ENCODE measurements around the gene DHRSX. TPM values are rescaled to one million over a fixed set of nuclear protein-coding genes. Genes with fewer than 3 reads are reported as not detected.

Gene DHRSX
- total and polyA plus RNA-seq, 3 donors from 2014 or later: 15.3 to 31.3 (median 29.2) TPM

DNA sequence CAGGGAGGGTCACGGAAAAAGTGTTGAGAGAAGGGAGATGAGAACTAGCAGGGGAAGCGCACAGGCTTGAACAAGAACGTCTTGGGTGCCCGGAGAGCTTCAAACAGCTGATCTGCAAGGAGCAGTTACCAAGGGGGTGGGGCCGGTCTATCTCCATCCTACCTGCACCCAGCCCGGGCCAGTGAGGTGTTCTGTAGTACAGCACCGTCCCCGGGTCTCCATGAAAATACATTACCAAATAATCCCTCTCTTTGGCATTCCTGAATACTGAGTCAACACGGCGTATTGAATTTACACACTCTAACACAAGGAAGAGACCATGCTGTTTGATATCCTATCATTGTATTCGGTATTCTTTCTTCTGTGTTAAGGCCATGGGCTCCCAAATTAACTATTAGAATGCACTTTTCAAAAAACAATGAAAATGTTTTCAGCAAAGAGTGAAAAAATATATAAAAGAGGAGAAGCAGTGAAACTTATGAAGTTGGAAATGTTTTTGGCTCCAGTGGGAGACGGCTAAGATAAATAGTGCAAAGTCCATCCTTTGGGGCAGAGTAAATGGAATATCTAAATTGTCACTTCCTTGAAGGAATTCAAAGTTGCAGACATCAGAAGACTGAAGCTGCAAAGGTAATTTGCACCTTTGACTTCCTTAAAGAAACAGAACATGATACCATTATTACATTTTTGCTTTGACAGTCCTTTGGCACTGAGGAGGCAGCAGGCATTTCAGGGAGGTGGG is 90.3 kb downstream of the DHRSX start:
- Histone ChIP-seq H3K4me1 (no peaks in the 10 kb centered on the region), H3K9me3 (no peaks in the 10 kb centered on the region), H3K27me3 (no peaks in the 10 kb centered on the region), H3K27ac (no peak overlapping the region), H3K36me3 (ENCODE audit: low read depth, missing control alignments) (no peaks in the 10 kb centered on the region), H3K4me3 (no peak overlapping the region)
- intact Hi-C loops (cut with DNase I; ENCODE audit: low total_unique reads): no loop called here
- 88 to 92% methylated on average over 12 of the region's 12 CpGs for WGBS, 2 donors
- TF ChIP-seq, protein P1, sequence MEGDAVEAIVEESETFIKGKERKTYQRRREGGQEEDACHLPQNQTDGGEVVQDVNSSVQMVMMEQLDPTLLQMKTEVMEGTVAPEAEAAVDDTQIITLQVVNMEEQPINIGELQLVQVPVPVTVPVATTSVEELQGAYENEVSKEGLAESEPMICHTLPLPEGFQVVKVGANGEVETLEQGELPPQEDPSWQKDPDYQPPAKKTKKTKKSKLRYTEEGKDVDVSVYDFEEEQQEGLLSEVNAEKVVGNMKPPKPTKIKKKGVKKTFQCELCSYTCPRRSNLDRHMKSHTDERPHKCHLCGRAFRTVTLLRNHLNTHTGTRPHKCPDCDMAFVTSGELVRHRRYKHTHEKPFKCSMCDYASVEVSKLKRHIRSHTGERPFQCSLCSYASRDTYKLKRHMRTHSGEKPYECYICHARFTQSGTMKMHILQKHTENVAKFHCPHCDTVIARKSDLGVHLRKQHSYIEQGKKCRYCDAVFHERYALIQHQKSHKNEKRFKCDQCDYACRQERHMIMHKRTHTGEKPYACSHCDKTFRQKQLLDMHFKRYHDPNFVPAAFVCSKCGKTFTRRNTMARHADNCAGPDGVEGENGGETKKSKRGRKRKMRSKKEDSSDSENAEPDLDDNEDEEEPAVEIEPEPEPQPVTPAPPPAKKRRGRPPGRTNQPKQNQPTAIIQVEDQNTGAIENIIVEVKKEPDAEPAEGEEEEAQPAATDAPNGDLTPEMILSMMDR (IDR thresholded peaks at IDR 0.05): no peak
- no peak for DNase-seq

DNA sequence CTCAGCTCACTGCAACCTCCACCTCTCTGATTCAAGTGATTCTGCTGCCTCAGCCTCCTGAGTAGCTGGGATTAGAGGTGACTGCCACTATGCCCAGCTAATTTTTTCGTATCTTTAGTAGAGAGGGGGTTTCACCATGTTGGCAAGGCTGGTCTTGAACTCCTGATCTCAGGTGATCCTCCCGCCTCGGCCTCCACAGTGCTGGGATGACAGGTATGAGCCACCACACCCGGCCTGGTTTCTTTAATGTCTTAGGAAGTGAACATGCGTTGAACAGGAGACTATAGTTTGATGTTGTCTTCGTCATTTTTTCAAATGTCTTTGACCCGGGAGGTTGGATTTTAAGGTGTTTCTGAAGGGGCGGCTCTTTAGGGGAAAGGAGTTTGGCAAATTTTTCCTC is 91.0 kb downstream of the DHRSX start:
- H3K4me3 ChIP-seq: no peak overlapping the region
- H3K9me3 ChIP-seq: no peaks in the 10 kb centered on the region
- intact Hi-C loops (cut with DNase I; ENCODE audit: low total_unique reads): no loop called here
- TF ChIP-seq, protein P1 (IDR thresholded peaks at IDR 0.05): no peak
- H3K36me3 ChIP-seq (ENCODE audit: low read depth, missing control alignments): no peaks in the 10 kb centered on the region
- no peaks in the 10 kb centered on the region for H3K4me1 ChIP-seq
- H3K27me3 ChIP-seq: no peaks in the 10 kb centered on the region
- H3K27ac ChIP-seq: no peak overlapping the region
- WGBS, 2 donors: 95 to 96% methylated on average over 8 of the region's 8 CpGs
- DNase-seq: no peak

GRCh38 chrX:2408856-2409255 is 91.9 kb downstream of the DHRSX start:
- no peak overlapping the region for H3K4me3 ChIP-seq
- intact Hi-C loops (cut with DNase I; ENCODE audit: low total_unique reads): no loop called here
- DNase-seq: no peak
- no peaks in the 10 kb centered on the region for H3K9me3 ChIP-seq
- H3K4me1 ChIP-seq: no peaks in the 10 kb centered on the region
- WGBS, 2 donors: 86 to 91% methylated on average over 9 of the region's 9 CpGs
- TF ChIP-seq, protein P1 (IDR thresholded peaks at IDR 0.05): no peak
- TF ChIP-seq POLR2A (IDR thresholded peaks at IDR 0.05): no peak
- H3K27ac ChIP-seq: no peak overlapping the region
- H3K27me3 ChIP-seq: no peaks in the 10 kb centered on the region
- no peaks in the 10 kb centered on the region for H3K36me3 ChIP-seq (ENCODE audit: low read depth, missing control alignments)

DNA sequence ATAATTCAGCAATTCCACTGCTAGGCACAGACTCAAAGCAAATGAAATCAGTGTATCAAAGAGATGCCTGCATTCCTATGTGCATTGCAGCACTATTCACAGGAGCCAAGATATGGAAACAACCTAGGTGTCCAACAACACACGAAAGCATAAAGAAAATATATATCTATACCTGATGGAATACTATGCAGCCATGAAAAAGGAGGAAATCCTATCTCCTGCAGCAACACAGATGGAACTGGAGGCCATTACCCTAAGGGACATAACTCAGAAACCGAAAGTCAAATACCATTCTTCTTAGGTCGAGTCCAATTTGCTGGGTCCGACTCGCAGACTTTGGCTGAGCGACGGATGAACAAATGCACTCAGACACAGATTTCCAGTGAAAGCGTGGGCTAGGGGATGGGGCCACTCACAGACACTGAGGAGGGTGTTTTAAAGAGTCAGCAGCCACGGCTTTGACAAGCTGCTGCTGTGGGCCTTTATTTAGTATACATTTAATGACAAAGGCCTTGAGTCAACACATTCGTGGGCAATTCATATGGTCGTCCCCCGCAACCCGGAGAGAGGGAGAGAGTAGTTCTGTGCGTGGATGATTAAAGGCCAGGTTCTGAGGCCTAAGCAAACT is 93.8 kb downstream of the DHRSX start:
- intact Hi-C loops (cut with DNase I; ENCODE audit: low total_unique reads): no loop called here
- TF ChIP-seq, protein P1 (IDR thresholded peaks at IDR 0.05): no peak
- no peak for TF ChIP-seq POLR2A (IDR thresholded peaks at IDR 0.05)
- DNase-seq: no peak
- WGBS, 2 donors: 94 to 95% methylated on average over 14 of the region's 14 CpGs
- Histone ChIP-seq H3K4me1 (no peaks in the 10 kb centered on the region), H3K36me3 (ENCODE audit: low read depth, missing control alignments) (no peaks in the 10 kb centered on the region), H3K4me3 (no peak overlapping the region), H3K27me3 (no peaks in the 10 kb centered on the region), H3K27ac (no peak overlapping the region), H3K9me3 (no peaks in the 10 kb centered on the region)

- H3K9me3 ChIP-seq: no peaks in the 10 kb centered on the region
- H3K36me3 ChIP-seq (ENCODE audit: low read depth, missing control alignments): no peaks in the 10 kb centered on the region
- H3K27me3 ChIP-seq: no peaks in the 10 kb centered on the region
- no peak for DNase-seq
- H3K4me3 ChIP-seq: no peak overlapping the region
- H3K4me1 ChIP-seq: no peaks in the 10 kb centered on the region
- TF ChIP-seq POLR2A (IDR thresholded peaks at IDR 0.05): no peak
- TF ChIP-seq, protein P1 (IDR thresholded peaks at IDR 0.05): no peak
- WGBS, 2 donors: 85 to 90% methylated on average over 8 of the region's 8 CpGs
- H3K27ac ChIP-seq: no peak overlapping the region
- intact Hi-C loops (cut with DNase I; ENCODE audit: low total_unique reads): no loop called here
These were observed 96.0 kb downstream of the DHRSX start for GRCh38 chrX:2404776-2405175.

Measured in testis (tissue), 3 donors.